A673 (cell line): ENCODE data around the gene KRT33B. TPM values are rescaled to one million over a fixed set of nuclear protein-coding genes. Genes with fewer than 3 reads are reported as not detected.

Experiments used
- BruUV-seq: library from RNA; stranded (reverse); fragments of 400-500 nt; replicated peaks from 2 replicates; lab custom pipeline; 2021; lab: Mats Ljungman, UMichigan
- CTCF ChIA-PET: fragments of 300-600 bp; sonication (Branson Sonifier 250); formaldehyde crosslinking; loops from one replicate; lab custom pipeline; 2022; ENCODE audit warnings: antibody characterized with exemption; lab: Charles Lee
- POLR2A ChIA-PET: fragments of 300-600 bp; sonication (Branson Sonifier 250); formaldehyde crosslinking; loops from one replicate; lab custom pipeline; 2022; ENCODE audit warnings: antibody characterized with exemption; ENCODE audit not compliant: low non-redundant PET; lab: Charles Lee
- DNase-seq: peaks from one replicate; pipeline ENCODE4 v3.0.0-alpha.2; 2015; ENCODE audit warnings: low spot score
- H3K27ac ChIP-seq: fragments of 200-600 bp; sonication (generic); 2 replicates; pipeline ENCODE4 v1.5.1; 2016; ENCODE audit warnings: mixed run types, low read depth, mild to moderate bottlenecking, mixed read lengths, antibody characterized with exemption, low read length; ENCODE audit not compliant: poor library complexity, severe bottlenecking
- H3K27me3 ChIP-seq: fragments of 200-600 bp; sonication (generic); replicated peaks from 2 replicates; pipeline ENCODE4 v1.6.1; 2017; ENCODE audit warnings: mixed run types, low read depth, mild to moderate bottlenecking, mixed read lengths, antibody characterized with exemption, low read length; ENCODE audit not compliant: insufficient read depth, poor library complexity
- H3K36me3 ChIP-seq: fragments of 200-600 bp; sonication (generic); 2 replicates; pipeline ENCODE4 v1.6.1; 2016; ENCODE audit warnings: mixed run types, mild to moderate bottlenecking, mixed read lengths, antibody characterized with exemption, low read length; ENCODE audit not compliant: insufficient read depth, poor library complexity, severe bottlenecking
- H3K4me1 ChIP-seq: fragments of 200-600 bp; sonication (generic); 2 replicates; pipeline ENCODE4 v1.6.1; 2017; ENCODE audit warnings: mixed run types, mild to moderate bottlenecking, mixed read lengths, antibody characterized with exemption, low read length; ENCODE audit not compliant: insufficient read depth, poor library complexity, severe bottlenecking
- H3K4me3 ChIP-seq: fragments of 200-600 bp; sonication (generic); 2 replicates; pipeline ENCODE4 v1.5.1; 2016; ENCODE audit warnings: low read depth, mixed run types, mild to moderate bottlenecking, mixed read lengths, low read length; ENCODE audit not compliant: poor library complexity, severe bottlenecking
- H3K9me3 ChIP-seq: fragments of 200-600 bp; sonication (generic); 2 replicates; pipeline ENCODE4 v1.6.1; 2016; ENCODE audit warnings: mixed run types, low read depth, mild to moderate bottlenecking, mixed read lengths, antibody characterized with exemption, low read length; ENCODE audit not compliant: poor library complexity, severe bottlenecking
- EZH2 ChIP-seq: fragments of 200-600 bp; sonication (generic); IDR thresholded peaks from 2 replicates; pipeline ENCODE4 v1.6.1; 2017; ENCODE audit warnings: borderline replicate concordance, low read depth, mild to moderate bottlenecking, mixed read lengths, antibody characterized with exemption, low read length; ENCODE audit not compliant: poor library complexity, severe bottlenecking
- intact Hi-C: fragments of 100-400 bp; cut with micrococcal nuclease; formaldehyde crosslinking; loops from one replicate; pipeline ENCODE4 v1.10.0; 2022; ENCODE audit not compliant: unreplicated experiment
- total RNA-seq: library from RNA; stranded (reverse); gene quantifications from 2 replicates; pipeline ENCODE4 v1.2.3, GENCODE V29; 2021
- TF ChIP-seq, protein P1 (sequence below): fragments of 300-800, 200-600 bp; sonication (generic); conservative IDR thresholded peaks from 2 replicates; pipeline ENCODE4 v1.5.1; 2017; ENCODE audit warnings: low read depth, mild to moderate bottlenecking, antibody characterized with exemption, low read length, moderate library complexity, mixed read lengths

The KRT33B gene
- total RNA-seq, 1 experiment from 2014 or later, result not detected

- Histone ChIP-seq H3K27me3 (no peaks in the 10 kb centered on the region), H3K4me1 (no peaks in the 10 kb centered on the region), H3K9me3 (no peaks in the 10 kb centered on the region), H3K27ac (no peak overlapping the region), H3K4me3 (no peak overlapping the region), H3K36me3 (no peaks in the 10 kb centered on the region)
- intact Hi-C loops, result no loop called here
- no TSS peak for BruUV-seq
- CTCF ChIA-PET, result interaction anchor here (1.0 kb wide), 1 partner anchor 7 kb away, joined by 6 read pairs; no protein-coding TSS in a partner anchor
- POLR2A ChIA-PET, result no interaction called here
- no peak for TF ChIP-seq EZH2
- TF ChIP-seq, protein P1, sequence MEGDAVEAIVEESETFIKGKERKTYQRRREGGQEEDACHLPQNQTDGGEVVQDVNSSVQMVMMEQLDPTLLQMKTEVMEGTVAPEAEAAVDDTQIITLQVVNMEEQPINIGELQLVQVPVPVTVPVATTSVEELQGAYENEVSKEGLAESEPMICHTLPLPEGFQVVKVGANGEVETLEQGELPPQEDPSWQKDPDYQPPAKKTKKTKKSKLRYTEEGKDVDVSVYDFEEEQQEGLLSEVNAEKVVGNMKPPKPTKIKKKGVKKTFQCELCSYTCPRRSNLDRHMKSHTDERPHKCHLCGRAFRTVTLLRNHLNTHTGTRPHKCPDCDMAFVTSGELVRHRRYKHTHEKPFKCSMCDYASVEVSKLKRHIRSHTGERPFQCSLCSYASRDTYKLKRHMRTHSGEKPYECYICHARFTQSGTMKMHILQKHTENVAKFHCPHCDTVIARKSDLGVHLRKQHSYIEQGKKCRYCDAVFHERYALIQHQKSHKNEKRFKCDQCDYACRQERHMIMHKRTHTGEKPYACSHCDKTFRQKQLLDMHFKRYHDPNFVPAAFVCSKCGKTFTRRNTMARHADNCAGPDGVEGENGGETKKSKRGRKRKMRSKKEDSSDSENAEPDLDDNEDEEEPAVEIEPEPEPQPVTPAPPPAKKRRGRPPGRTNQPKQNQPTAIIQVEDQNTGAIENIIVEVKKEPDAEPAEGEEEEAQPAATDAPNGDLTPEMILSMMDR, result no peak
- DNase-seq, result no peak
These were observed 46.4 kb downstream of the KRT33B start for GRCh38 chr17:41322903-41323895.

DNA sequence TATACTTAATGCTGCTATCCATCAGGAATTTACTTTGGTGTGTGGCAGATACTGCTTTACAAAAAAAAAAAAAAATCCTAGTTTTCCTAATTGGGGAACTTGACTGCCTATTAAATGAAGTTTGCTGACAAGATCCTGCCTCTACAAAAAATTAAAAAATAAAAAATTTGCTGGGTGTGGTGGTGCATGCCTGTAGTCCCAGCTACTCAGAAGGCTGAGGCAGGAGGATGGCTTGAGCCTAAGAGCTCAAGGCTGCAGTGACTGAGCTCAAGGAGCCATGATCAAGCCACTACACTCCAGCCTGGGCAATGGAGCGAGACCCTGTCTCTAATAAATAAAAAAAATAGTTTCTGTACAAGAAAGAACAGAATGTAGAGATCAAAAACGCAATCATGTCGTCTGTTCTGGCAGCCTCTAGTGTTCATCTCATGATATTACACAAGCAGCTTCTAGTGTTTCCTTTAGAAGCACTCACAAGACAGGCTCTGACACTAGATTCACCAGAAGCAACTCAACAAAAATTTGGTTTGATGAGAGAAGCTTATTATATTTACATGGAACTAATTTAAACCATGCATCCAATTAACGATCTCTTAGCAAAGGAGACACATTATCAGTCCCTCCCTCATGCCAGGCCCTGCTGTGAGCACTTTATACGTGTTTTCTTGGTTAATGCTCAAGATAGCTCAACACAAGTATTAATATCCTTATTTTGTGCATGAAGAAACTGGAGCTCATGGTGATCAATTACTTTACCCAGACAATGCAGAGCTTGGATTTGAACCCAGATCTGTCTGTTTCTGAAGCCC lies 47.3 kb downstream of the KRT33B start:
- no peaks in the 10 kb centered on the region for H3K27me3 ChIP-seq
- DNase-seq, result peak; percentile 56
- no peaks in the 10 kb centered on the region for H3K4me1 ChIP-seq
- H3K27ac ChIP-seq, result no peak overlapping the region
- H3K9me3 ChIP-seq, result no peaks in the 10 kb centered on the region
- no peaks in the 10 kb centered on the region for H3K36me3 ChIP-seq
- CTCF ChIA-PET, result interaction anchor here (1.0 kb wide), 1 partner anchor 8 kb away, joined by 6 read pairs; no protein-coding TSS in a partner anchor
- no TSS peak for BruUV-seq
- no peak overlapping the region for H3K4me3 ChIP-seq
- POLR2A ChIA-PET, result no interaction called here
- intact Hi-C loops, result no loop called here
- TF ChIP-seq, protein P1, result peak; percentile 63
- no peak for TF ChIP-seq EZH2

DNA sequence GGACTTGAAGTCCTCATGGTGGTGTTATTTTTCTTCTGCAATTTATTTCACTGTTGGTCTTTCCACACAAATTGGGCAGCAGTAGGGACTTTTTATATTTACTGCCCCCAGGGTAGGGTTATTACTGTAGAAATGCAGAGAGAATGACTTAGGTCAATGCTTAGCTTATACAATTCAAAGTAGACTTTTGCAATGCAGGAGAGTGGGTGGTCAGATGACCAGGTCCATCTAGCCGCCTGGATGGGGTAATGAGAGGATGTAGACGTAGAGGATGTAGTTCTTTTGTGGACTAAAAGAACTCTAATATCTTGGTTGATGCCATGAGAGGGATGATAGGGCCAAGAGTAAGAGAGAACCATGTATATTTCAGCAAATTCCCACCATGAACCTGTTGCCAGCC lies 51.4 kb downstream of the KRT33B start:
- ChIA-PET POLR2A (no interaction called here), CTCF (no interaction called here)
- H3K27ac ChIP-seq, result no peak overlapping the region
- no peaks in the 10 kb centered on the region for H3K27me3 ChIP-seq
- no peak for DNase-seq
- TF ChIP-seq EZH2, result no peak
- TF ChIP-seq, protein P1, result no peak
- H3K36me3 ChIP-seq, result no peaks in the 10 kb centered on the region
- H3K4me1 ChIP-seq, result no peaks in the 10 kb centered on the region
- BruUV-seq, result no TSS peak
- intact Hi-C loops, result no loop called here
- H3K4me3 ChIP-seq, result no peak overlapping the region
- no peaks in the 10 kb centered on the region for H3K9me3 ChIP-seq
